Spleen (tissue), 11 donors: ENCODE results near the gene CCDC102A. TPM values are rescaled to one million over a fixed set of nuclear protein-coding genes. Genes with fewer than 3 reads are reported as not detected.

Experiments
- DNase-seq: peaks from one replicate; pipeline ENCODE4 v3.0.0-alpha.2; 2020
- H3K27ac ChIP-seq, 8 donors: fragments of 200-600 bp; sonication (generic) in 7 of 8; 1 replicate in 4 of 8; 2 replicates in 4 of 8; pipeline versions ENCODE4 v1.5.0 to v1.8.0; 2016 to 2021; ENCODE audit warnings: inconsistent platforms in 4 of 8, mild to moderate bottlenecking in 4 of 8, moderate library complexity in 1 of 8
- H3K27me3 ChIP-seq, 7 donors: fragments of 200-600 bp; sonication (generic) in 6 of 7; replicated peaks in 1 of 7; 1 replicate in 4 of 7; 2 replicates in 3 of 7; pipeline versions ENCODE4 v1.5.0 to v1.8.0; 2016 to 2021; ENCODE audit warnings: inconsistent platforms in 3 of 7, mild to moderate bottlenecking in 1 of 7
- H3K36me3 ChIP-seq, 6 donors: fragments of 200-600 bp; sonication (generic) in 5 of 6; 1 replicate in 4 of 6; 2 replicates in 2 of 6; pipeline versions ENCODE4 v1.5.0 to v1.8.0; 2016 to 2021; ENCODE audit warnings: inconsistent platforms in 2 of 6
- H3K4me1 ChIP-seq, 6 donors: fragments of 200-600 bp; sonication (generic) in 5 of 6; 1 replicate in 3 of 6; 2 replicates in 3 of 6; pipeline versions ENCODE4 v1.5.0 to v1.8.0; 2016 to 2021; ENCODE audit warnings: inconsistent platforms in 3 of 6
- H3K4me3 ChIP-seq, 8 donors: fragments of 200-600 bp; sonication (generic) in 7 of 8; 1 replicate in 4 of 8; 2 replicates in 4 of 8; pipeline versions ENCODE4 v1.5.0 to v1.8.0; 2016 to 2021; ENCODE audit warnings: inconsistent platforms in 4 of 8, mild to moderate bottlenecking in 4 of 8, moderate library complexity in 2 of 8
- H3K9me3 ChIP-seq, 8 donors: fragments of 200-600 bp; sonication (generic) in 7 of 8; 1 replicate in 4 of 8; 2 replicates in 4 of 8; pipeline versions ENCODE4 v1.5.0 to v1.8.0; 2016 to 2021; ENCODE audit warnings: inconsistent platforms in 4 of 8
- POLR2A ChIP-seq, 3 donors: fragments of 450-650 bp; IDR thresholded peaks; one replicate each; pipeline ENCODE4 v1.5.1; 2017; ENCODE audit warnings: antibody characterized with exemption in 3 of 3, mild to moderate bottlenecking in 1 of 3
- POLR2AphosphoS5 ChIP-seq, 3 donors: sonication (generic); formaldehyde crosslinking; IDR thresholded peaks; one replicate each; pipeline ENCODE4 v1.5.1; 2017; ENCODE audit warnings: antibody characterized with exemption in 3 of 3
- WGBS, 5 donors: extraction: QIAGEN DNeasy Blood & Tissue Kit in 3 of 5; methylation state at CpG; one replicate each; pipeline versions ENCODE4 v1.1.5 to v1.1.7; 2013 to 2018; 5-methylcytosine and 5-hydroxymethylcytosine counted together
- intact Hi-C: fragments of 100-400 bp; cut with DNase I; formaldehyde crosslinking; loops from one replicate; pipeline ENCODE4 v1.15.0; 2023; ENCODE audit warnings: low total_unique reads
- polyA plus RNA-seq, 3 donors: library from polyadenylated mRNA; stranded (reverse); fragments of 200-250 nt; gene quantifications; one replicate each; pipeline ENCODE4 v1.2.1, GENCODE V29; 2013
- total RNA-seq, 7 donors: library from RNA; depleted of rRNA in 3 of 7; stranded (reverse); fragments of >200 nt in 3 of 7; fragmentation: NEBNext Ultra II Directional in 4 of 7; extraction: Animal tissue kit (Norgen Biotek cat#: 25700) in 4 of 7; gene quantifications; one replicate each; pipeline versions ENCODE4 v1.1.0 to v1.2.1, GENCODE V29; 2016 to 2021
- TF ChIP-seq, protein P1 (sequence below), 11 experiments: fragments of 200-600 bp in 7 of 11; fragments of 450-650 bp in 4 of 11; sonication (generic) in 4 of 11; IDR thresholded peaks in 8 of 11; conservative IDR thresholded peaks in 3 of 11; 1 replicate in 7 of 11; 2 replicates in 4 of 11; pipeline versions ENCODE4 v1.4.0 to v1.8.0; 2016 to 2021; ENCODE audit warnings: antibody characterized with exemption in 11 of 11, inconsistent platforms in 4 of 11, mild to moderate bottlenecking in 1 of 11
- donor health status: healthy with polysubstance abuse.
- donor health status: DM: no; HTN: no; CAD: no; lungs with moderate emphysema.
- donor health status: DM: no; HTN: no; CAD: no.
- donor health status: Bipolar disorder and iron deficiency.
- donor health status: healthy.
- donor health status: DM: no; HTN: no; CAD: no.
- donor health status: DM: yes; HTN: yes; CAD: no.

Gene CCDC102A
- total and polyA plus RNA-seq, 10 donors, result 4.6 to 14.8 (median 7.8) TPM

DNA sequence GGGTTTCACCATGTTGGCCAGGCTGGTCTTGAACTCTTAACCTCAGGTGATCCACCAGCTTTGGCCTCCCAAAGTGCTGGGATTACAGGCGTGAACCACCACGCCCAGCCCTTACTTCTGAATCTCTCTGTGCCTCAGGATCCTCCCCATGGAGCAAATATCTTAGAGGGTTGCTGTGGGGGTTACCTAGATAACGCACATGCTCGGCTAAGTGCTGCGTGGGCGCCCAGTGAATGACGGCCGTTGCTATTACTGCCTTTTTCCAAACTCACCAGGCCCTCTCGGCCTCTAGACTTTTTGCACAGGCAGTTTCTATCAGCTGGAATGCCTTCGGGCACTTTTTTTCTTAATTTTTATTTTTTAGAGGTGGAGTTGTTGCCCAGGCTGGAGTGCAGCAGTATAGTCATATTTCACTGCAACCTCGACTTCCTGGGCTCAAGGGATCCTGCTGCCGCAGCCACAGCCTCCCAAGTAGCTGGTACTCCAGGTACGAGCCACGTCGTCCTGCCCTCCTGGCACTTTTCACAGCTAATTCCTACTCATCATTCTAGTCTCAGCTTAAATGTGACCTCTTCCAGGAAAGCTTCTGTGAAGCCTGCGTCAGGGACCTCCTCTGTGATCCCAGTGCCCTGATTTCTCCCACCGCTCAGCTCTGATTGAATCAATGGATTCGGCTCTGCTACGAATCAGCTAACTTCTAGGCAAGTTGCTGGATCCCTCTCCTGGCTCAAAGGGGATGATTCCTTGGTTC, 8.6 kb downstream of the CCDC102A start:
- no peak overlapping the region for H3K4me3 ChIP-seq
- intact Hi-C loops, result no loop called here
- H3K36me3 ChIP-seq, result peaks cover 0 to 8% (median 2%) of the 10 kb centered on the region in 6 donors
- peak; percentile 51 for DNase-seq
- TF ChIP-seq, protein P1, sequence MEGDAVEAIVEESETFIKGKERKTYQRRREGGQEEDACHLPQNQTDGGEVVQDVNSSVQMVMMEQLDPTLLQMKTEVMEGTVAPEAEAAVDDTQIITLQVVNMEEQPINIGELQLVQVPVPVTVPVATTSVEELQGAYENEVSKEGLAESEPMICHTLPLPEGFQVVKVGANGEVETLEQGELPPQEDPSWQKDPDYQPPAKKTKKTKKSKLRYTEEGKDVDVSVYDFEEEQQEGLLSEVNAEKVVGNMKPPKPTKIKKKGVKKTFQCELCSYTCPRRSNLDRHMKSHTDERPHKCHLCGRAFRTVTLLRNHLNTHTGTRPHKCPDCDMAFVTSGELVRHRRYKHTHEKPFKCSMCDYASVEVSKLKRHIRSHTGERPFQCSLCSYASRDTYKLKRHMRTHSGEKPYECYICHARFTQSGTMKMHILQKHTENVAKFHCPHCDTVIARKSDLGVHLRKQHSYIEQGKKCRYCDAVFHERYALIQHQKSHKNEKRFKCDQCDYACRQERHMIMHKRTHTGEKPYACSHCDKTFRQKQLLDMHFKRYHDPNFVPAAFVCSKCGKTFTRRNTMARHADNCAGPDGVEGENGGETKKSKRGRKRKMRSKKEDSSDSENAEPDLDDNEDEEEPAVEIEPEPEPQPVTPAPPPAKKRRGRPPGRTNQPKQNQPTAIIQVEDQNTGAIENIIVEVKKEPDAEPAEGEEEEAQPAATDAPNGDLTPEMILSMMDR (IDR thresholded peaks at IDR 0.05 in 8 of 11, conservative IDR thresholded peaks at IDR 0.05 in 3 of 11), result no peak
- TF ChIP-seq POLR2AphosphoS5 (IDR thresholded peaks at IDR 0.05) (no peak), POLR2A (IDR thresholded peaks at IDR 0.05) (no peak)
- no peaks in the 10 kb centered on the region for H3K27me3 ChIP-seq
- H3K9me3 ChIP-seq, result no peaks in the 10 kb centered on the region
- no peak overlapping the region for H3K27ac ChIP-seq
- H3K4me1 ChIP-seq, result peaks cover 14 to 72% (median 48%) of the 10 kb centered on the region in 6 donors
- 92 to 97% (median 95%) methylated on average over 19 of the region's 19 CpGs for WGBS, 5 donors

DNA sequence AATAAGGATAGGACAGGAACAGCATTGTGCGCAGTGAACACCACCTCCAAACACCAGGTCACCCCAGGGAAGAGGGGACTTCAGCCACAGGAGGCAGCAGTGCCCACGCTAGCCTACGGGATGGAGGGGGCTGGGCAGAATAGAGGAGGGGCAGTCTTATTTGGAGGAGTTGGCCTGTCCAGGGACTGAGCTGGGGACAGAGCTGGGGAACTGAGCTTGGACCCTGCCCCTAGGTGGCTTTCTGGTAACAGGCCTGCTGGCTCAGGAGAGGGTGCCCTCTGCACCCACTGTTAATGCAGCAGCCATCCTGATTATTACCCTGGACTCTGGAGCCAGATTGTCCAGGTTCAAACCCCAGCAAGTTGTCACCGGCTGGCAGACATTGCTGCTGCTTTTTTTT, 9.3 kb downstream of the CCDC102A start:
- Histone ChIP-seq H3K9me3 (no peaks in the 10 kb centered on the region), H3K36me3 (peaks cover 0 to 8% (median 2%) of the 10 kb centered on the region in 6 donors), H3K27ac (no peak overlapping the region), H3K4me1 (peaks cover 13 to 72% (median 43%) of the 10 kb centered on the region in 6 donors), H3K4me3 (no peak overlapping the region), H3K27me3 (no peaks in the 10 kb centered on the region)
- DNase-seq, result peak; percentile 60
- intact Hi-C loops, result no loop called here
- TF ChIP-seq POLR2A (IDR thresholded peaks at IDR 0.05) (no peak), POLR2AphosphoS5 (IDR thresholded peaks at IDR 0.05) (no peak)
- TF ChIP-seq, protein P1 (IDR thresholded peaks at IDR 0.05 in 8 of 11, conservative IDR thresholded peaks at IDR 0.05 in 3 of 11), result no peak
- WGBS, 5 donors, result 84 to 94% (median 87%) methylated on average over 4 of the region's 4 CpGs

DNA sequence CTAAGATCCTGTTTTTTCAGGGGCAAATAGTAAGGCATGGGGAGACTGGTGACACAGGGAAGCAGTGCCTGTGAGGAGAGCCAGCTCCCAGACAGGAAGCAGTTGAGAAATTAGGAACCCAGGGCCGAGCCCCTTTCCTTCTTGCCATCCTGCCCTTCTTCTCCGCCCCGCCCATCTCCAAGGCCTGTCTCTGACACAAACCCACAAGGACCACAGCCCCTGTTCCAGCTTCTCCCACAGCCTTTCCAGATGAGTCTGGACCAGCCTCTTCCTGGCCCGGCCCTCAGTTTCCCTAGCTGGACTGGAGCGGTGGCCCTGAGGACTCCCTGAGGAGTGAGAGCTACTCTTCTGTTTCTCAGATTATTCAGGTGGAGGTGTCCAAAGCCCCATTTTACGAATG, 9.9 kb downstream of the CCDC102A start:
- Histone ChIP-seq H3K9me3 (no peaks in the 10 kb centered on the region), H3K27ac (no peak overlapping the region), H3K27me3 (no peaks in the 10 kb centered on the region), H3K4me3 (no peak overlapping the region), H3K36me3 (peaks cover 0 to 8% (median 2%) of the 10 kb centered on the region in 6 donors), H3K4me1 (peaks cover 13 to 70% (median 38%) of the 10 kb centered on the region in 6 donors)
- DNase-seq, result peak; percentile 67
- intact Hi-C loops, result no loop called here
- 50 to 90% (median 69%) methylated on average over 6 of the region's 6 CpGs for WGBS, 5 donors
- TF ChIP-seq POLR2AphosphoS5 (IDR thresholded peaks at IDR 0.05), result no peak
- TF ChIP-seq POLR2A (IDR thresholded peaks at IDR 0.05), result no peak

DNA sequence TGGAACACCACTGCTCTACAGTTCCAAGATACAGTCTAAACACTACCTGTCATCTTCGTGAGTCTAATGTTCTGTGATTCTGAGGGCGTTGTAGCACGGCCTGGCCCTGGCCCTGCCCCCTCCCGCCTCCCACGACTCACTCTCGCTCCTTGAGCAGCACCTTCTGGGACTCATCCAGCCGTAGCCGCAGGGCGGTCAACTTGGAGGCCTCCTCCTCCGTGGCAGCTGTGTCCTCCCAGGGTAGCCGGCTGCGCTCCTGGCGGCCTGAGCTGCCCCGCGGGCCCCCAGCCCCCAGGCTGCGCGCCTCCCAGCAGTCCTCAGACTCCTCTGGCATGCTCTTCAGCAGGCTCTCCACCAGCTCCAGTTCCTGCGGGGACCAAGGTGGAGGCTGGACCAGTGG, 10.6 kb downstream of the CCDC102A start:
- Histone ChIP-seq H3K4me1 (peaks cover 13 to 62% (median 31%) of the 10 kb centered on the region in 6 donors), H3K27me3 (no peaks in the 10 kb centered on the region), H3K4me3 (no peak overlapping the region), H3K9me3 (no peaks in the 10 kb centered on the region), H3K36me3 (peaks cover 0 to 8% (median 2%) of the 10 kb centered on the region in 6 donors), H3K27ac (no peak overlapping the region)
- DNase-seq, result peak; percentile 74
- 90 to 93% (median 91%) methylated on average over 10 to 18 of the region's 18 CpGs for WGBS, 5 donors
- TF ChIP-seq, protein P1 (IDR thresholded peaks at IDR 0.05 in 8 of 11, conservative IDR thresholded peaks at IDR 0.05 in 3 of 11), result no peak
- TF ChIP-seq POLR2A (IDR thresholded peaks at IDR 0.05), result no peak
- no peak for TF ChIP-seq POLR2AphosphoS5 (IDR thresholded peaks at IDR 0.05)
- intact Hi-C loops, result no loop called here
